DMS114 treated with DMSO at 0.1 percent for 48 hours (cell line): Measurements from ENCODE around the gene PHAF1.
"Not testable (repeated sequence)": the region's sequence is repeated elsewhere in the genome, so short reads cannot be mapped to it uniquely, and the experiment has no call there.

ENCODE experiments used
- DNase-seq: peaks from one replicate; lab custom pipeline; 2025; ENCODE audit not compliant: unreplicated experiment; lab: John Stamatoyannopoulos, UW

PHAF1 gene

GRCh38 chr16:67104845-67105244 is 4.9 kb upstream of the PHAF1 start:
- no peak for DNase-seq

GRCh38 chr16:67105246-67105645 is 4.5 kb upstream of the PHAF1 start:
- DNase-seq: no peak

- no peak for DNase-seq
Observed at GRCh38 chr16:67105881-67106280, 3.9 kb upstream of the PHAF1 start.

GRCh38 chr16:67108489-67108888 is 1.3 kb upstream of the PHAF1 start:
- no peak for DNase-seq

GRCh38 chr16:67108931-67109406 is 772 bp upstream of the PHAF1 start:
- DNase-seq: no peak

GRCh38 chr16:67111951-67112444 is 2.3 kb downstream of the PHAF1 start:
- no peak for DNase-seq

- DNase-seq: no peak
Observed at GRCh38 chr16:67112591-67113399, 3.1 kb downstream of the PHAF1 start.

- DNase-seq: no peak
Observed at GRCh38 chr16:67114793-67115192, 5.1 kb downstream of the PHAF1 start.

GRCh38 chr16:67115639-67116038 is 5.9 kb downstream of the PHAF1 start:
- no peak for DNase-seq

- DNase-seq: no peak
Observed at GRCh38 chr16:67116388-67117311, 6.9 kb downstream of the PHAF1 start.

- no peak for DNase-seq
Observed at GRCh38 chr16:67117716-67118115, 8.0 kb downstream of the PHAF1 start.

GRCh38 chr16:67120025-67120424 is 10.3 kb downstream of the PHAF1 start:
- no peak for DNase-seq

- DNase-seq: not testable (repeated sequence)
Observed at GRCh38 chr16:67122799-67123198, 13.1 kb downstream of the PHAF1 start.

- DNase-seq: no peak
Observed at GRCh38 chr16:67128417-67128816, 18.7 kb downstream of the PHAF1 start.

- DNase-seq: no peak
Observed at GRCh38 chr16:67128887-67129286, 19.1 kb downstream of the PHAF1 start.

- no peak for DNase-seq
Observed at GRCh38 chr16:67129422-67129821, 19.7 kb downstream of the PHAF1 start.

GRCh38 chr16:67137605-67138004 is 27.9 kb downstream of the PHAF1 start:
- no peak for DNase-seq

- no peak for DNase-seq
Observed at GRCh38 chr16:67141391-67141790, 31.6 kb downstream of the PHAF1 start.

- no peak for DNase-seq
Observed at GRCh38 chr16:67142342-67142741, 32.6 kb downstream of the PHAF1 start.

- no peak for DNase-seq
Observed at GRCh38 chr16:67144943-67145342, 35.2 kb downstream of the PHAF1 start.

- DNase-seq: no peak
Observed at GRCh38 chr16:67145746-67146145, 36.0 kb downstream of the PHAF1 start.
